GM12875 (cell line): ENCODE data around the gene SATB2.

Experiments
- H3K4me3 ChIP-seq: one replicate; pipeline ENCODE4 v1.5.1; 2011; ENCODE audit warnings: low read depth, low read length, control low read depth
- TF ChIP-seq, protein P1 (sequence below): IDR thresholded peaks from 2 replicates; pipeline ENCODE4 v1.5.1; 2011; ENCODE audit warnings: low read depth, mild to moderate bottlenecking, control low read depth, inconsistent platforms, low read length, moderate library complexity, borderline replicate concordance; ENCODE audit not compliant: insufficient read depth

Gene SATB2

DNA sequence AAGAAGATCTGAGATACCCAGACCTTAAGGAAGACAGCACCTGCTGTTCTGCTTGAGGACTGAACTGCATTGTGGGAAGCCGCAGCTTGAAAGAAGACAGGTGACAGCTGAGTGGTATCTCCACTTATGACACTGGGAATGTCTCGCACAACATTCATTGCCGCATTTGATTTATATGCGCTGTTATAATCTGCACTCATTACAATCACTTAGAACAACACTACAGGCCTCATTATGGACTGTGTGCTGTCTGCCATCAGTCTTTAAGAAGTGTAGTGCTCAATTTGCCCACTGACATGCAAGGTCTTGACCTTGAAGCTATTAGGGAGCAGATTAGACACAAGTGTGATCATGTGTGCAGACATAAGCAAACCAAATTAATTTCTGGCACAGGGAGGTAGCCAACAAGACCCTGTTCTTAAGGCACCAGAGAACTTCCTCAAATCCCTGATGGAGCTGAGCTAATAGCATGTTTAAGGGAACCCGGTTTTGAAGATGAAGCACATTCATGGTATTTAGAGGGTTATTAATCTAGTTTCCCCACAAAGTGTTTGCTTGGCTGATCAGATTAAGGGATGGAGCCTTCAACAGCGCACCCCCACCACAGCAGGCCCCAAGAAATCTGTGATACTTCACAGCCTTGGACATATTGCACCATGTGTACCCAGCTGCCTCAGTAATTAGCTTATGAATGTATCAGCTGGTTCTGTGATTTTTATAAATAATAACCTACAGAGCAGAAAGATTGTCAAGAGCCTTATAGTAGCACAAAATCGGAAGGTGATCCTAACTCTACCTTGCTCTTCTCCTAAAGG lies 146.8 kb downstream of the SATB2 start:
- no peak overlapping the region for H3K4me3 ChIP-seq
- TF ChIP-seq, protein P1, sequence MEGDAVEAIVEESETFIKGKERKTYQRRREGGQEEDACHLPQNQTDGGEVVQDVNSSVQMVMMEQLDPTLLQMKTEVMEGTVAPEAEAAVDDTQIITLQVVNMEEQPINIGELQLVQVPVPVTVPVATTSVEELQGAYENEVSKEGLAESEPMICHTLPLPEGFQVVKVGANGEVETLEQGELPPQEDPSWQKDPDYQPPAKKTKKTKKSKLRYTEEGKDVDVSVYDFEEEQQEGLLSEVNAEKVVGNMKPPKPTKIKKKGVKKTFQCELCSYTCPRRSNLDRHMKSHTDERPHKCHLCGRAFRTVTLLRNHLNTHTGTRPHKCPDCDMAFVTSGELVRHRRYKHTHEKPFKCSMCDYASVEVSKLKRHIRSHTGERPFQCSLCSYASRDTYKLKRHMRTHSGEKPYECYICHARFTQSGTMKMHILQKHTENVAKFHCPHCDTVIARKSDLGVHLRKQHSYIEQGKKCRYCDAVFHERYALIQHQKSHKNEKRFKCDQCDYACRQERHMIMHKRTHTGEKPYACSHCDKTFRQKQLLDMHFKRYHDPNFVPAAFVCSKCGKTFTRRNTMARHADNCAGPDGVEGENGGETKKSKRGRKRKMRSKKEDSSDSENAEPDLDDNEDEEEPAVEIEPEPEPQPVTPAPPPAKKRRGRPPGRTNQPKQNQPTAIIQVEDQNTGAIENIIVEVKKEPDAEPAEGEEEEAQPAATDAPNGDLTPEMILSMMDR = no peak

GRCh38 chr2:199309973-199310372 lies 147.8 kb downstream of the SATB2 start:
- TF ChIP-seq, protein P1 = no peak
- no peak overlapping the region for H3K4me3 ChIP-seq

DNA sequence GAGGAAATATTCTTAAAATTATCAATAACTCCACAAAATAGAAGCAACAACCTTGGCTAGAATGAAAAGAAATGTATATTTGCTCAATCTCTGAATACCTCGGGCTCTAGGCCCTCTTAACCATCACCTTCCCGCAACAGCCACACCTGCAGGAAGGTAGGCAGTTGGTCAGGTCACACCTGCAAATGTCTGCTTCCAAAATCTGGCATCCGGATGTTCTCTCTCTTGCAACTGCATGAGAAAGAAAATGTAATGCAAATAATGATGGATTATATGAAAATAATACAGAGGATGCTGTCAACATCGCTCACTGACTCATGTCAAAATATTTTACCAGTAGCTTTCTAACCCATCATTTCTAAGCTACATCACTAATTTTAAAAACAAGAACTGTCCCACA lies 148.3 kb downstream of the SATB2 start:
- TF ChIP-seq, protein P1 = no peak
- no peak overlapping the region for H3K4me3 ChIP-seq

- H3K4me3 ChIP-seq = no peak overlapping the region
- TF ChIP-seq, protein P1 = no peak
Observed at GRCh38 chr2:199308567-199308966, 149.2 kb downstream of the SATB2 start.

DNA sequence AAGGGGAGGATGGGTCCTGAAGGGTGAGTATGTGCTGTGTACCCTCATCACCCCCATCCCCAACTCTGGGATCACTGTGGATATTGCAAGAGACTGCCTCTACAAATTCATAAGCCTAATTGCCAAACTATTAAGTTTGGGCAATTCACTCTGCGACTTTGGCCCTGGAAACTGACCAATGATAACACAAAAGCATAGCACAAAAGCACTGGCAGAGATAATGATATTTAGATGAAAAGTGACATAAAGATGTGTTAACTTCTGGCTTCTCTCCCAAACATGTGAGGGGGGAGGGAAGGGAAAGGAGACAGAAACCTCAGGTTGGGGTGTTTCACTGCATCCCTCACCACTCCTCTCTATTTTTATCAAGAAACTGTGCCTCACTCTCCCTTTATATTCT lies 150.3 kb downstream of the SATB2 start:
- no peak overlapping the region for H3K4me3 ChIP-seq
- TF ChIP-seq, protein P1 = no peak

GRCh38 chr2:199306116-199306515 lies 151.6 kb downstream of the SATB2 start:
- TF ChIP-seq, protein P1 = no peak

DNA sequence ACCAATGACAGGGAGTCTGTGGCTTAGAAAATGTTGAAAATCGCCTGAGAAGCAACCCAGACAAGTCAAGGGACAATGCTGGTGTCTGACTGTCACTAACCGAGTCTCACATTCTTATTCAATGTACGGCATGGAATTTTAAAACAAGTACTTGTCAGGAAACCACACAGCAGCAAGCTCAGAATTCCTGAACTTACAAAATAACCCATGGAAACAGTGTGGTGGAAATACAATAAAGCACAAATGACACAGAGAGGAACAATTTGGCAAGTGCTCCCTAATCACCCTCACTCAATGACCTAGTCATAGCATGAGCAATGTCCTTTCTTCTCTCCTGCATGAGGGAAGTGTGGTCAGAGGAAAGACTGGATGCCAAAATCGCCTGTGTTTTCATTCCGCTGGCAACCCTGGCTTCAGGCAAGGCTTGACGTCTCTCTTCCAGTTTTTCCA lies 154.0 kb downstream of the SATB2 start:
- H3K4me3 ChIP-seq = no peak overlapping the region
- TF ChIP-seq, protein P1 = no peak

More at GRCh38 chr2:199306116-199306515, 151.6 kb downstream of the SATB2 start:
- H3K4me3 ChIP-seq = no peak overlapping the region
